Endodermal cell (in vitro differentiated cells): ENCODE data around the gene CCDC51. TPM values are rescaled to one million over a fixed set of nuclear protein-coding genes. Genes with fewer than 3 reads are reported as not detected.
"Not testable (repeated sequence)": the region's sequence is repeated elsewhere in the genome, so short reads cannot be mapped to it uniquely, and the experiment has no call there.

Experiments
- DNase-seq: peaks from one replicate; pipeline ENCODE4 v3.0.0-alpha.2; 2017
- H3K27ac ChIP-seq: 2 replicates; pipeline ENCODE4 v1.5.1; 2013; ENCODE audit warnings: mild to moderate bottlenecking, low read depth, low read length, moderate library complexity
- H3K27me3 ChIP-seq: 2 replicates; pipeline ENCODE4 v1.6.1; 2013; ENCODE audit warnings: mild to moderate bottlenecking, low read length, moderate library complexity; ENCODE audit not compliant: insufficient read depth, control insufficient read depth, poor library complexity, severe bottlenecking
- H3K36me3 ChIP-seq: 2 replicates; pipeline ENCODE4 v1.7.0; 2013; ENCODE audit warnings: mild to moderate bottlenecking, low read length, moderate library complexity; ENCODE audit not compliant: control insufficient read depth, insufficient read depth
- H3K4me1 ChIP-seq: one replicate; pipeline ENCODE4 v1.7.0; 2013; ENCODE audit warnings: low read length; ENCODE audit not compliant: control insufficient read depth, insufficient read depth
- H3K4me3 ChIP-seq: 2 replicates; pipeline ENCODE4 v1.5.1; 2013; ENCODE audit warnings: mild to moderate bottlenecking, low read length, moderate library complexity
- H3K9ac ChIP-seq: 2 replicates; pipeline ENCODE4 v1.6.1; 2013; ENCODE audit warnings: mild to moderate bottlenecking, low read length, moderate library complexity; ENCODE audit not compliant: poor library complexity, severe bottlenecking; ENCODE audit errors: extremely low read depth
- H3K9me3 ChIP-seq: 2 replicates; pipeline ENCODE4 v1.6.1; 2013; ENCODE audit warnings: mild to moderate bottlenecking, low read length, moderate library complexity; ENCODE audit not compliant: control insufficient read depth
- H3K27ac Mint-ChIP-seq: 2 replicates; pipeline ENCODE4 v1.8.0; 2020; ENCODE audit warnings: mixed read lengths
- H3K27me3 Mint-ChIP-seq: 2 replicates; pipeline ENCODE4 v1.8.0; 2021; ENCODE audit warnings: mild to moderate bottlenecking, mixed read lengths; ENCODE audit not compliant: insufficient read depth
- H3K36me3 Mint-ChIP-seq: 2 replicates; pipeline ENCODE4 v1.8.0; 2020; ENCODE audit warnings: low read depth, mixed read lengths
- H3K4me1 Mint-ChIP-seq: 2 replicates; pipeline ENCODE4 v1.8.0; 2020; ENCODE audit warnings: mixed read lengths
- H3K4me3 Mint-ChIP-seq: 2 replicates; pipeline ENCODE4 v1.8.0; 2020; ENCODE audit warnings: mild to moderate bottlenecking, moderate library complexity, mixed read lengths
- H3K9me3 Mint-ChIP-seq: 2 replicates; pipeline ENCODE4 v1.8.0; 2020; ENCODE audit warnings: mild to moderate bottlenecking, mixed read lengths
- CTCF ChIP-seq: fragments of 200-600 bp; sonication (generic); conservative IDR thresholded peaks from 2 replicates; pipeline ENCODE4 v1.5.0; 2021; ENCODE audit warnings: antibody characterized with exemption, mild to moderate bottlenecking
- WGBS, 2 experiments: methylation state at CpG; one replicate each; pipeline versions ENCODE4 v1.1.5 to v1.1.7; 2013; ENCODE audit warnings: missing lambda C conversion rate in 2 of 2, mixed read lengths in 1 of 2; ENCODE audit not compliant: insufficient coverage in 1 of 2, insufficient read length in 1 of 2; 5-methylcytosine and 5-hydroxymethylcytosine counted together
- total RNA-seq, 2 donors: library from RNA; stranded (reverse); fragmentation: NEBNext Ultra II Directional in 1 of 2; extraction: Animal tissue kit (Norgen Biotek cat#: 25700) in 1 of 2; gene quantifications; 2 replicates in 1 of 2; 3 replicates in 1 of 2; pipeline ENCODE4 v1.2.1, GENCODE V29; 2021

CCDC51 gene
- total RNA-seq, 2 donors from 2014 or later, result 14.5 to 14.6 TPM

DNA sequence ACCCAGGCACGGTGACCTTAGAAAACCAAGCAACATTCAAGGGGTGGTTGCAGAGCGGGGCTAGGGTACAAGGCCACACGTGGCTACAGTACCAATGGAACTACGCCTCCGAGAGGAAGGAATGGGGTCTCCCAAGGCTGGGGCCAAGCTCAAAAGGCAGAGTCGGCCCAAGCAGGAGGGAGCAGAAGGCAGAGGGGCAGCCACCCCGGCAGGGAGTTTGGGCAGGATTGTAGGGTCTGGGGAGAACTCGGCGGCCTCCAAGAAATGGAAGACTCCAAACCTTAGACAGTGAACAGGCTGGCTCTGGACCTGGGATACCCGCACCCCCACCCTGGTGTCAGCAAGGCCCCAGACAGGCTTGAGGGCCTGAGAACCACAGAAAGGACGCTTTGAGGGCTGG, 35.3 kb upstream of the CCDC51 start:
- H3K9me3 Mint-ChIP-seq, result no peaks in the 10 kb centered on the region
- DNase-seq, result peak; percentile 69
- Histone ChIP-seq H3K4me3 (no peak overlapping the region), H3K9me3 (no peaks in the 10 kb centered on the region), H3K36me3 (peaks cover 1% of the 10 kb centered on the region), H3K27ac (no peak overlapping the region), H3K9ac (no peak overlapping the region), H3K27me3 (no peaks in the 10 kb centered on the region), H3K4me1 (peaks cover 10% of the 10 kb centered on the region)
- peaks cover 13% of the 10 kb centered on the region for H3K36me3 Mint-ChIP-seq
- H3K4me3 Mint-ChIP-seq, result peak overlapping the region; percentile 33
- H3K4me1 Mint-ChIP-seq, result peaks cover 21% of the 10 kb centered on the region
- no peaks in the 10 kb centered on the region for H3K27me3 Mint-ChIP-seq
- peak; percentile 27 for TF ChIP-seq CTCF
- WGBS, 2 experiments, result 73 to 78% methylated on average over 9 to 11 of the region's 11 CpGs
- peak overlapping the region; percentile 91 for H3K27ac Mint-ChIP-seq

DNA sequence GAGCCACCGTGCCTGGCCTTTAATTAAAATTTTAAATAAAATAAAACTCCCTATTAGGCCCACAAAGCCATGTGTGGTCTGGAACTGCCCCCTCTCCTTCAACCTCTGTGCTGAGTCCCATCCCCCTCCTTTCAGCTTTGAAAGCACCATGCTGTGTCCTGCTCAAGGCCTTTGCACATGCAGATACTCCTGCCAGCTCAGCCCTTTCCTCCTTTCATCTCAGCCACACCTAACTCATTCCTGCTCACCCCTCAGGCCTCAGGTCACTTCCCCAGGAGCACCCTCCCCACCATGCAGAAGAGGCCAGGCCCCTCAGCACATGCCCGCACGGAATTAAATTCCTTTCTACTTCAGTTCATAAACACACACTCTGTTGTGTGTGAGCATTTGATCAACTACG, 34.7 kb upstream of the CCDC51 start:
- no peaks in the 10 kb centered on the region for H3K9me3 ChIP-seq
- no peak overlapping the region for H3K4me3 ChIP-seq
- peaks cover 3% of the 10 kb centered on the region for H3K36me3 ChIP-seq
- 39 to 40% methylated on average over 4 of the region's 4 CpGs for WGBS, 2 experiments
- Mint-ChIP-seq H3K9me3 (no peaks in the 10 kb centered on the region), H3K4me3 (peak overlapping the region; percentile 33), H3K4me1 (peaks cover 24% of the 10 kb centered on the region), H3K27ac (peak overlapping the region; percentile 91), H3K36me3 (peaks cover 14% of the 10 kb centered on the region), H3K27me3 (no peaks in the 10 kb centered on the region)
- H3K27ac ChIP-seq, result peak overlapping the region; percentile 21
- no peaks in the 10 kb centered on the region for H3K27me3 ChIP-seq
- TF ChIP-seq CTCF, result no peak
- peak; percentile 92 for DNase-seq
- H3K9ac ChIP-seq, result no peak overlapping the region
- H3K4me1 ChIP-seq, result peaks cover 10% of the 10 kb centered on the region

- not testable (repeated sequence) for H3K4me3 ChIP-seq, DNase-seq, H3K4me3 Mint-ChIP-seq, H3K9ac ChIP-seq, H3K36me3 ChIP-seq, H3K27ac Mint-ChIP-seq, H3K27me3 ChIP-seq, H3K27ac ChIP-seq, H3K9me3 Mint-ChIP-seq, H3K9me3 ChIP-seq, H3K27me3 Mint-ChIP-seq
- peaks cover 21% of the 10 kb centered on the region for H3K4me1 Mint-ChIP-seq
- peaks cover 10% of the 10 kb centered on the region for H3K4me1 ChIP-seq
- WGBS, 2 experiments, result 83 to 86% methylated on average over 1 to 4 of the region's 4 CpGs
- peaks cover 17% of the 10 kb centered on the region for H3K36me3 Mint-ChIP-seq
Measured at GRCh38 chr3:48474031-48474430, 34.1 kb upstream of the CCDC51 start.

DNA sequence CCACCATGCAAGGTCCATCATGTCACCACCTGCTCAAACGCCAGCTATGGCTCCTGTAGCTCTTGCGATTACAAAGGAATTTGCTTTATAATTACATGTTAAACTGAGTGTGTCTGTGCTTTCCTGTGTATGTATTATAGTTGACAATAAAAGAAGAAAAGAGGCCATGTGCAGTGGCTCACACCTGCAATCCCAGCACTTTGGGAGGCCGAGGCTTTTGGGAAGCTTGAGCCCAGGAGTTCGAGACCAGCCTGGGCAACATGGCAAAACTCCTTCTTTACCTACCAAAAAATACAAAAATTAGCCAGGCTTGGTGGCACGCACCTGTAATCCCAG, 33.7 kb upstream of the CCDC51 start:
- Mint-ChIP-seq H3K4me1 (peaks cover 20% of the 10 kb centered on the region), H3K27me3 (no peaks in the 10 kb centered on the region), H3K36me3 (peaks cover 16% of the 10 kb centered on the region), H3K4me3 (peak overlapping the region; percentile 77), H3K27ac (peak overlapping the region; percentile 99), H3K9me3 (no peaks in the 10 kb centered on the region)
- no peaks in the 10 kb centered on the region for H3K27me3 ChIP-seq
- H3K27ac ChIP-seq, result peak overlapping the region; percentile 59
- H3K36me3 ChIP-seq, result peaks cover 7% of the 10 kb centered on the region
- H3K9ac ChIP-seq, result no peak overlapping the region
- TF ChIP-seq CTCF, result no peak
- WGBS, 2 experiments, result 79 to 86% methylated on average over 5 of the region's 5 CpGs
- H3K9me3 ChIP-seq, result no peaks in the 10 kb centered on the region
- no peak for DNase-seq
- H3K4me3 ChIP-seq, result peak overlapping the region; percentile 84
- H3K4me1 ChIP-seq, result peaks cover 10% of the 10 kb centered on the region
